CD4-positive, CD25-positive, alpha-beta regulatory T cell (primary cell): ENCODE results near the gene BEND7. TPM values are rescaled to one million over a fixed set of nuclear protein-coding genes. Genes with fewer than 3 reads are reported as not detected.

Experiments used
- polyA plus RNA-seq, 4 donors: library from polyadenylated mRNA; unstranded; fragments of 300-500 nt; fragmentation: Illumina TruSeq; gene quantifications; one replicate each; pipeline ENCODE4 v1.2.3, GENCODE V29; 2021
- total RNA-seq: library from RNA; stranded (reverse); gene quantifications from one replicate; pipeline ENCODE4 v1.2.3, GENCODE V29; 2022

BEND7 gene
- total and polyA plus RNA-seq, 5 donors from 2014 or later = 0.35 TPM; not detected in 4

Other genes starting within 250 kb of the BEND7 start
- 11.0 TPM for gene PHYH, start 228.9 kb downstream of the BEND7 start, total RNA-seq
- 10 to 100 TPM; 10.2 to 13.7 (median 12.3) TPM for gene PHYH, start 228.9 kb downstream of the BEND7 start, polyA plus RNA-seq
- gene SEPHS1, start 180.7 kb downstream of the BEND7 start, total RNA-seq = 26.6 TPM
- 10 to 100 TPM; 14.6 to 22.2 (median 17.6) TPM for gene SEPHS1, start 180.7 kb downstream of the BEND7 start, polyA plus RNA-seq
- gene PRPF18, start 58.0 kb upstream of the BEND7 start, total RNA-seq = 29.6 TPM
- 10 to 100 TPM; 40.0 to 43.7 (median 41.8) TPM for gene PRPF18, start 58.0 kb upstream of the BEND7 start, polyA plus RNA-seq